Skin of body (tissue), 2 donors: ENCODE measurements around the gene SRRD. TPM values are rescaled to one million over a fixed set of nuclear protein-coding genes. Genes with fewer than 3 reads are reported as not detected.

Experiments used
- DNase-seq: peaks from one replicate; lab custom pipeline; 2025; lab: John Stamatoyannopoulos, UW
- total RNA-seq: library from RNA; depleted of rRNA; stranded (reverse); fragments of >200 nt; gene quantifications from one replicate; pipeline ENCODE4 v1.2.3, GENCODE V29; 2014

The SRRD gene
- total RNA-seq, 1 donor from 2014 or later: 12.7 TPM

GRCh38 chr22:26453216-26453615, 30.5 kb upstream of the SRRD start:
- DNase-seq: no peak

- no peak for DNase-seq
Measured at GRCh38 chr22:26453812-26454500, 29.7 kb upstream of the SRRD start.

- DNase-seq: no peak
Measured at GRCh38 chr22:26457661-26458272, 25.9 kb upstream of the SRRD start.

- no peak for DNase-seq
Measured at GRCh38 chr22:26460202-26460601, 23.5 kb upstream of the SRRD start.

- DNase-seq: peak; percentile 17
Measured at GRCh38 chr22:26461188-26461810, 22.4 kb upstream of the SRRD start.

- DNase-seq: no peak
Measured at GRCh38 chr22:26462051-26462450, 21.6 kb upstream of the SRRD start.

- no peak for DNase-seq
Measured at GRCh38 chr22:26462641-26463040, 21.0 kb upstream of the SRRD start.

- DNase-seq: no peak
Measured at GRCh38 chr22:26463101-26463661, 20.5 kb upstream of the SRRD start.

GRCh38 chr22:26463688-26464087, 20.0 kb upstream of the SRRD start:
- DNase-seq: no peak

GRCh38 chr22:26464312-26464711, 19.4 kb upstream of the SRRD start:
- no peak for DNase-seq

GRCh38 chr22:26466196-26466595, 17.5 kb upstream of the SRRD start:
- DNase-seq: no peak

- DNase-seq: no peak
Measured at GRCh38 chr22:26470807-26471206, 12.9 kb upstream of the SRRD start.

- no peak for DNase-seq
Measured at GRCh38 chr22:26471522-26471921, 12.2 kb upstream of the SRRD start.

- no peak for DNase-seq
Measured at GRCh38 chr22:26474682-26475081, 9.0 kb upstream of the SRRD start.

GRCh38 chr22:26476705-26477340, 6.9 kb upstream of the SRRD start:
- no peak for DNase-seq

GRCh38 chr22:26477341-26477731, 6.3 kb upstream of the SRRD start:
- DNase-seq: no peak

GRCh38 chr22:26479043-26479791, 4.5 kb upstream of the SRRD start:
- no peak for DNase-seq

- no peak for DNase-seq
Measured at GRCh38 chr22:26479792-26480610, 3.7 kb upstream of the SRRD start.

GRCh38 chr22:26480611-26480932, 3.1 kb upstream of the SRRD start:
- DNase-seq: no peak

- no peak for DNase-seq
Measured at GRCh38 chr22:26481112-26481693, 2.5 kb upstream of the SRRD start.
